ENCODE measurements around the gene KCNQ1.

Gene KCNQ1

DNA sequence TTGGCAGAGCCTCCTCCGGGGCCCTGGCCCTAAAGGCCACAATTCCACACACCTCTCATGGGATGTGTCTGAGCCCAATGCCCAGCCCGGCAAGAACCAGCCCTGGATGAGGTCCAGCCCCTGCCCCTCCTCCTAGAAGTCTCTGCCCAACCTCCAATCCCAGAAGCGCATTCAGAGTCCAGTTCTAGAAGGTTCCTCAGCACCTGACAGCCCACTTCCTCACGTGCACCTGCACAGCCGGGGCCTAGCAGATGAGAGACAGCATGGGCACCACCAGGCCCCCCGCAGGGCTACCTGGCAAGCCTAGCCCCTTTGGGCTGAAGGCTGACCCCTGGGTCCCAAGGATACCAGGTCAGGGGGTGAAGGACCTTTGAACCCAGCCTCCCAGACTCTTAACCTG, 452.2 kb downstream of the KCNQ1 start:
- TF ChIP-seq, protein P1, sequence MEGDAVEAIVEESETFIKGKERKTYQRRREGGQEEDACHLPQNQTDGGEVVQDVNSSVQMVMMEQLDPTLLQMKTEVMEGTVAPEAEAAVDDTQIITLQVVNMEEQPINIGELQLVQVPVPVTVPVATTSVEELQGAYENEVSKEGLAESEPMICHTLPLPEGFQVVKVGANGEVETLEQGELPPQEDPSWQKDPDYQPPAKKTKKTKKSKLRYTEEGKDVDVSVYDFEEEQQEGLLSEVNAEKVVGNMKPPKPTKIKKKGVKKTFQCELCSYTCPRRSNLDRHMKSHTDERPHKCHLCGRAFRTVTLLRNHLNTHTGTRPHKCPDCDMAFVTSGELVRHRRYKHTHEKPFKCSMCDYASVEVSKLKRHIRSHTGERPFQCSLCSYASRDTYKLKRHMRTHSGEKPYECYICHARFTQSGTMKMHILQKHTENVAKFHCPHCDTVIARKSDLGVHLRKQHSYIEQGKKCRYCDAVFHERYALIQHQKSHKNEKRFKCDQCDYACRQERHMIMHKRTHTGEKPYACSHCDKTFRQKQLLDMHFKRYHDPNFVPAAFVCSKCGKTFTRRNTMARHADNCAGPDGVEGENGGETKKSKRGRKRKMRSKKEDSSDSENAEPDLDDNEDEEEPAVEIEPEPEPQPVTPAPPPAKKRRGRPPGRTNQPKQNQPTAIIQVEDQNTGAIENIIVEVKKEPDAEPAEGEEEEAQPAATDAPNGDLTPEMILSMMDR (IDR thresholded peaks at IDR 0.05; ENCODE audit: borderline replicate concordance, insufficient read depth, low read depth, low read length) = no peak
- H3K4me3 ChIP-seq (ENCODE audit: low read depth, low read length) = no peak overlapping the region

DNA sequence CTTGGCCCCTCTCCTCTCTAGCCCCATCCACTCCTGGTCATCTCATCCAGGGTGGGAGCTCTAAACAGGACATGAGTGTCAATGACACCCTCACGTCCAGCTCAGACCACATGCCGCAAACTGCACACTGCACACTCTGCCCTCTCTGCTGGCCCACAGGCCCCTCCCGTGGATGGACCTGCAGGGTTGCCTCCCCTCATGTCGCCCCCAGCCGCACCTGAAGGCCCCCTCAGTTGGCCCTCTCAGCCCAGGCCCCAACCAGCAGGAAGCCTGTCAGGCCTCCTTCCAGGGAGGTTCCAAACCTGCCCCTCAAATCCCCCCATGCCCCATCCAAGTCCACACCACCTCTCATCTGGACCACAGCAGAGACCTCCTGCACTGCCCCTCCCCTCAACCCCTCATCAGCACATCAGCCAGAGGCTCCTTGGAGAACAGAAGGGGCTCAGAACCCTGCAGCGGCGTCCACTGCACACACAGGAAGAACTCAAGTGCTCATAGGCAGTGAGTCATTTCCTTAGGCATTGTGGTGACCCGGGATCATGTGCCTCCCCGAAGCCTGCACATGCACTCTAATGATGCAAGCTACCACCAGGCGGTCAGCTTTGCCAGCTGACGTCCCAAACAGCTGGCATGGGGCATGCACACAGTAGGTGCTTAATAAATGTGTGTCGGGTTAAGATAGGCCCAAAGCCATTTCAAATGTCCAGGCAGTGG, 453.7 kb downstream of the KCNQ1 start:
- TF ChIP-seq, protein P1 (IDR thresholded peaks at IDR 0.05; ENCODE audit: borderline replicate concordance, insufficient read depth, low read depth, low read length) = no peak
- no peak overlapping the region for H3K4me3 ChIP-seq (ENCODE audit: low read depth, low read length)

All from GM12875 (cell line).